Measurements from ENCODE around the gene ZNF580. TPM values are rescaled to one million over a fixed set of nuclear protein-coding genes. Genes with fewer than 3 reads are reported as not detected.

The ZNF580 gene
- total and polyA plus RNA-seq, 12 donors = 8.0 to 101 (median 46.0) TPM

DNA sequence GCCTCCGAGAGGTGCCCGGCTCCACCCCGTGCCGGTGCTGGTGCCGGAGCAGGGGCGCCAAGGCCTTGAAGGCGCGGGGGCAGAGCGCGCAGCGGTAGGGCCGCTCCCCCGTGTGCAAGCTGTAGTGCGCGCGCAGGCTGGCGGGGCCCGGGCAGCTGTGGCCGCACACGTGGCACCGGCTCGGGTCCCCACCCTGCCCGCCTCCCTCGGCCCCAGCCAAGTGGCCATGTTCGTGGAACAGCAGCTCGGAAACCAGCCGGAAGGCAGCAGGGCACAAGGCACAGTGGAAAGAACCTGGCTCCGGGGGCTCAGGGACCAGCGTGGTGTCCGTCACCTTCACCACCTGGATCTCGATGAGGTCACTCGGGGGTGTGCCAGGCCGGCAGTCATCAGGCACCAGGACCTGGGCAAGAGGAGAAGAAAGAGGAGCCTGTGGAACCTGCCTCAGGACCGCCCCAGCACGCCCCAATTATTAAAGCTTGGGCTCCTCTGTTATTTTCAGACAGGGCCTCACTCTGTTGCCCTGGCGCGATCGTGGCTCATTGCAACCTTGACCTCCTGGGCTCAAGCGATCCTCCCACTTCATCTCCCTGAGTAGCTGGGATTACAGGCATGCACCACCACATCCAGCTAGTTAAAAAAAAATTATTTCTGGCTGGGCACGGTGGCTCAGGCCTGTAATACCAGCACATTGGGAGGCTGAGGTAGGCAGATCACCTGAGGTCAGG is 18.4 kb upstream of the ZNF580 start:
- peaks cover 0 to 28% of the 10 kb centered on the region in 2 donors for H3K4me1 ChIP-seq (replicated peaks in 1 of 2)
- H3K36me3 ChIP-seq (replicated peaks in 1 of 2) = peaks cover 0 to 17% of the 10 kb centered on the region in 2 donors
- no peak for TF ChIP-seq POLR2A (IDR thresholded peaks at IDR 0.05)
- TF ChIP-seq, protein P1, sequence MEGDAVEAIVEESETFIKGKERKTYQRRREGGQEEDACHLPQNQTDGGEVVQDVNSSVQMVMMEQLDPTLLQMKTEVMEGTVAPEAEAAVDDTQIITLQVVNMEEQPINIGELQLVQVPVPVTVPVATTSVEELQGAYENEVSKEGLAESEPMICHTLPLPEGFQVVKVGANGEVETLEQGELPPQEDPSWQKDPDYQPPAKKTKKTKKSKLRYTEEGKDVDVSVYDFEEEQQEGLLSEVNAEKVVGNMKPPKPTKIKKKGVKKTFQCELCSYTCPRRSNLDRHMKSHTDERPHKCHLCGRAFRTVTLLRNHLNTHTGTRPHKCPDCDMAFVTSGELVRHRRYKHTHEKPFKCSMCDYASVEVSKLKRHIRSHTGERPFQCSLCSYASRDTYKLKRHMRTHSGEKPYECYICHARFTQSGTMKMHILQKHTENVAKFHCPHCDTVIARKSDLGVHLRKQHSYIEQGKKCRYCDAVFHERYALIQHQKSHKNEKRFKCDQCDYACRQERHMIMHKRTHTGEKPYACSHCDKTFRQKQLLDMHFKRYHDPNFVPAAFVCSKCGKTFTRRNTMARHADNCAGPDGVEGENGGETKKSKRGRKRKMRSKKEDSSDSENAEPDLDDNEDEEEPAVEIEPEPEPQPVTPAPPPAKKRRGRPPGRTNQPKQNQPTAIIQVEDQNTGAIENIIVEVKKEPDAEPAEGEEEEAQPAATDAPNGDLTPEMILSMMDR (IDR thresholded peaks at IDR 0.05) = no peak
- intact Hi-C loops (cut with DNase I) = no loop called here
- 57 to 81% (median 78%) methylated on average over 13 to 40 of the region's 40 CpGs for WGBS, 4 donors
- no peak overlapping the region for H3K4me3 ChIP-seq
- peak overlapping the region in 3 of 5 donors; percentile 1 to 51 (median 18) for H3K27ac ChIP-seq
- DNase-seq = peak; percentile 38 to 69 (median 57)
- no peaks in the 10 kb centered on the region for H3K27me3 ChIP-seq
- H3K9me3 ChIP-seq (replicated peaks in 1 of 3) = no peaks in the 10 kb centered on the region

DNA sequence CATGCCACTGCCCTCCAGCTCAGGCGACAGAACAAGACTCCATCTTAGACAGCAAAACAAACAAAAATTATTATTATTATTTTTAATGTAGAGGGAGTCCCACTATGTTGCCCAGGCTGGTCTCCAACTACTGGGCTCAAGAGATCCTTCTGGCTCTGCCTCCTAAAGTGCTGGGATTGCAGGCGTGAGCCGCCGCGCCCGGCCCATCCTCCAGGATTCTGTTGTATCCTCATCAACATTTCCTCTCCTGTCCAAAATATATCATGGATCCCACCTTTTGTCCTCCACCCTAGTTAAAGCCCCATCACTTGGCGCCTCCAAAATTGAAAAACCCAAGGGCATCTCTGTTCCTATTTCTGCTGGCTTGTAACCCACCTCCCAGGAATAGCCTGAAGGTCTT is 17.7 kb upstream of the ZNF580 start:
- Histone ChIP-seq H3K4me3 (no peak overlapping the region), H3K36me3 (replicated peaks in 1 of 2) (peaks cover 0 to 12% of the 10 kb centered on the region in 2 donors), H3K27ac (peak overlapping the region in 3 of 5 donors; percentile 1 to 98 (median 18)), H3K4me1 (replicated peaks in 1 of 2) (peaks cover 0 to 28% of the 10 kb centered on the region in 2 donors), H3K27me3 (no peaks in the 10 kb centered on the region), H3K9me3 (replicated peaks in 1 of 3) (no peaks in the 10 kb centered on the region)
- 91 to 96% (median 94%) methylated on average over 7 of the region's 7 CpGs for WGBS, 4 donors
- peak in 1 of 7 donors; percentile 53 for DNase-seq
- intact Hi-C loops (cut with DNase I) = no loop called here
- TF ChIP-seq POLR2A (IDR thresholded peaks at IDR 0.05) = no peak
- TF ChIP-seq, protein P1 (IDR thresholded peaks at IDR 0.05) = no peak

DNA sequence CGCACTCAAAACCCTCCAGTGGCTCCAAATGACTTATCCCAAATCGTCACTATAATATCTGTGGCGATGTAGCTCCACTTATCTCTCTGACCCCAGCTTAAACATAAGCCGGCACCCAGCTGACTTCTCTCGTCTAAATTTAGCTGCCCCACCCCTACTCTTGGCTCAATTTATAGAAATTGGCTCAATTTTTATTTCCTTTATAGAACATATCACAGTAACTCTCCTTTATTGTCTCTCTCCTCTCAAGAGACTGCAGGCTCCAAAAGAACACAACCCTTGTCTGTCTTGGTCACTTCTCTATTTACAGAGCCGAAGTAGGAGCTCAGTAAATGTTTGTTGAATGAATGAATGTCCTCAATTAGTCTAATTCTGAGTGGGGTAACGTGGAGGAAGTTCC is 17.2 kb upstream of the ZNF580 start:
- Histone ChIP-seq H3K36me3 (replicated peaks in 1 of 2) (peaks cover 0 to 12% of the 10 kb centered on the region in 2 donors), H3K4me3 (peak overlapping the region in 1 of 4 donors; percentile 64), H3K27ac (peak overlapping the region; percentile 27 to 98 (median 92)), H3K27me3 (no peaks in the 10 kb centered on the region), H3K4me1 (replicated peaks in 1 of 2) (peaks cover 0 to 28% of the 10 kb centered on the region in 2 donors), H3K9me3 (replicated peaks in 1 of 3) (no peaks in the 10 kb centered on the region)
- intact Hi-C loops (cut with DNase I) = no loop called here
- WGBS, 4 donors = 61 to 69% (median 67%) methylated on average over 7 of the region's 7 CpGs
- TF ChIP-seq POLR2A (IDR thresholded peaks at IDR 0.05) = no peak
- TF ChIP-seq, protein P1 (IDR thresholded peaks at IDR 0.05) = no peak
- no peak for DNase-seq

DNA sequence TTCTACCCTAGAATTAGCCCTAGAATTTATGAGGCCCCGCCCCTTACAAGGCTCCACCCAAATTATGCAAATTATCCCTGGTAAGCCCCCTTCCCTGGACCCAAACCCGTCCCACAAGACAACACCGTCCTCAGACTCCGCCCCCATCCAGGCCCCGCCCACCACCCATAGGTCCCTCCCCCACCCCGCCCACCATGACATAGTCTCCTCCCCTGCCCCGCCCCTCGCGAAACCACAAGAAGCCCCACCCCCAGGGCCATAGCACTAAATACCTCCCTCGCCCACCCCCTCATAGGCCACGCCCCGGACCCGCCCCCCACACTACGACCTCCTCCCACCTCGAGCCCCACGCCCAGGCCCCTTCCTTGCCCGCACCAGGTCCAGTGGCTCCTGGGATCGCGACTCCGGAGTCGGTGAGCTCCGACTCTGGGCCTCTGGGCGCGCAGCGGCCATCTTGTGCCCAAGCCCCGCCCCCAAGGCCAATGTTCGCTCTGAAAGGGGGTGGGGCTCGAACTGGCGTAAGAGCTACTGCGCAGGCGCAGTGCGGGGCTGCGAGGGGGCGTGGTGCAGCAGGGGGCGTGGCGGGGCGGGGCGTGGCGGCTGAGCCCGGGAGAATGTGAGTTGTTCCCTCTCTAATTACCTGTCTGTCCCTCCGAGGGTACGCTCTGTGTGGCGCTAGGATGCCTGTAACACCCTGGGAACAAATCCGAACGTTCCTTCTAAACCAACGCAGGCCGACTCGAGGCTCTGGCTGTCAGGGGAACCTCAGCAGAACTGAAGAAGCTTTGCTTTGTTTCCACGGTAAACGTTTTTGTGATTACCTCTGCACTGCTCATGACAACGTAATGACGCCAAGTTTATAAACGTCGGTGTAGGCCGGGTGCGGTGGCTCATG is 16.4 kb upstream of the ZNF580 start, which contains the start of gene ZNF784:
TSS of gene ZNF784 (minus strand) at position 458 of the 895 bp plus-strand sequence. CDS start at position 453, 5 bp downstream.
- intact Hi-C loops (cut with DNase I) = no loop called here
- H3K9me3 ChIP-seq (replicated peaks in 1 of 3) = no peaks in the 10 kb centered on the region
- WGBS, 4 donors = 0 to 1% (median 1%) methylated on average over 16 to 56 of the region's 56 CpGs

More for the DNA sequence above, 16.4 kb upstream of the ZNF580 start, which contains the start of gene ZNF784:
- H3K27me3 ChIP-seq = no peaks in the 10 kb centered on the region
- H3K4me1 ChIP-seq (replicated peaks in 1 of 2) = peaks cover 0 to 25% of the 10 kb centered on the region in 2 donors
- TF ChIP-seq, protein P1 (IDR thresholded peaks at IDR 0.05) = no peak
- peak in 1 of 2 donors; percentile 39 for TF ChIP-seq POLR2A (IDR thresholded peaks at IDR 0.05)
- peak within 1 kb of the TSS; percentile 91 to 98 (median 95) for H3K27ac ChIP-seq
- peaks cover 0 to 12% of the 10 kb centered on the region in 2 donors for H3K36me3 ChIP-seq (replicated peaks in 1 of 2)
- DNase-seq = peak; percentile 91 to 95 (median 94)
- H3K4me3 ChIP-seq = peak within 1 kb of the TSS in 3 of 4 donors; percentile 61 to 97 (median 64)
